IPS-18a (cell line): Measurements from ENCODE around the gene ZNF385A.

ENCODE experiments used
- H3K27ac ChIP-seq: one replicate; pipeline ENCODE4 v1.5.1; 2013; ENCODE audit warnings: low read length
- H3K27me3 ChIP-seq: one replicate; pipeline ENCODE4 v1.6.1; 2013; ENCODE audit warnings: mild to moderate bottlenecking, low read length; ENCODE audit not compliant: control insufficient read depth, insufficient read depth
- H3K36me3 ChIP-seq: one replicate; pipeline ENCODE4 v1.6.1; 2013; ENCODE audit warnings: low read depth, low read length; ENCODE audit not compliant: control insufficient read depth
- H3K4me1 ChIP-seq: one replicate; pipeline ENCODE4 v1.6.1; 2013; ENCODE audit warnings: low read depth, low read length; ENCODE audit not compliant: control insufficient read depth
- H3K4me3 ChIP-seq: one replicate; pipeline ENCODE4 v1.5.1; 2013; ENCODE audit warnings: low read length
- H3K9ac ChIP-seq: one replicate; pipeline ENCODE4 v1.6.1; 2013; ENCODE audit warnings: mild to moderate bottlenecking, low read length, moderate library complexity
- H3K9me3 ChIP-seq: one replicate; pipeline ENCODE4 v1.6.1; 2013; ENCODE audit warnings: low read depth, low read length; ENCODE audit not compliant: control insufficient read depth

ZNF385A gene

GRCh38 chr12:54423816-54424150 lies 39.2 kb upstream of the ZNF385A start:
- no peaks in the 10 kb centered on the region for H3K36me3 ChIP-seq
- no peak overlapping the region for H3K4me3 ChIP-seq
- H3K27me3 ChIP-seq: peaks cover 81% of the 10 kb centered on the region
- H3K27ac ChIP-seq: no peak overlapping the region
- H3K9me3 ChIP-seq: no peaks in the 10 kb centered on the region
- H3K9ac ChIP-seq: no peak overlapping the region
- peaks cover 33% of the 10 kb centered on the region for H3K4me1 ChIP-seq

GRCh38 chr12:54421879-54422250 lies 37.3 kb upstream of the ZNF385A start:
- Histone ChIP-seq H3K9me3 (no peaks in the 10 kb centered on the region), H3K4me1 (peaks cover 30% of the 10 kb centered on the region), H3K9ac (no peak overlapping the region), H3K4me3 (no peak overlapping the region), H3K27me3 (peaks cover 81% of the 10 kb centered on the region), H3K36me3 (no peaks in the 10 kb centered on the region), H3K27ac (no peak overlapping the region)

- Histone ChIP-seq H3K27me3 (peaks cover 81% of the 10 kb centered on the region), H3K9ac (no peak overlapping the region), H3K27ac (no peak overlapping the region)
Observed at GRCh38 chr12:54421175-54421878, 36.8 kb upstream of the ZNF385A start.

GRCh38 chr12:54420766-54421144 lies 36.2 kb upstream of the ZNF385A start:
- H3K9ac ChIP-seq: no peak overlapping the region
- H3K27me3 ChIP-seq: peaks cover 77% of the 10 kb centered on the region
- H3K36me3 ChIP-seq: no peaks in the 10 kb centered on the region
- no peak overlapping the region for H3K4me3 ChIP-seq
- H3K4me1 ChIP-seq: peaks cover 30% of the 10 kb centered on the region
- no peaks in the 10 kb centered on the region for H3K9me3 ChIP-seq
- H3K27ac ChIP-seq: no peak overlapping the region

More at GRCh38 chr12:54421175-54421878, 36.8 kb upstream of the ZNF385A start:
- Histone ChIP-seq H3K9me3 (no peaks in the 10 kb centered on the region), H3K4me1 (peaks cover 30% of the 10 kb centered on the region), H3K4me3 (no peak overlapping the region), H3K36me3 (no peaks in the 10 kb centered on the region)

GRCh38 chr12:54419088-54419887 lies 34.8 kb upstream of the ZNF385A start, which contains the start of gene ITGA5:
ITGA5 (minus strand) TSS chr12:54419266; CDS start chr12:54419198, 68 bp downstream.
- Histone ChIP-seq H3K4me3 (peak within 1 kb of the TSS; percentile 69), H3K4me1 (peaks cover 30% of the 10 kb centered on the region), H3K36me3 (no peaks in the 10 kb centered on the region), H3K9ac (peak within 1 kb of the TSS; percentile 58), H3K9me3 (no peaks in the 10 kb centered on the region), H3K27ac (no peak within 1 kb of the TSS), H3K27me3 (peaks cover 65% of the 10 kb centered on the region)

GRCh38 chr12:54418441-54419087 lies 34.0 kb upstream of the ZNF385A start:
- peak overlapping the region; percentile 69 for H3K4me3 ChIP-seq
- peak overlapping the region; percentile 58 for H3K9ac ChIP-seq
- H3K4me1 ChIP-seq: peaks cover 30% of the 10 kb centered on the region
- H3K27me3 ChIP-seq: peaks cover 62% of the 10 kb centered on the region
- H3K36me3 ChIP-seq: no peaks in the 10 kb centered on the region
- H3K27ac ChIP-seq: no peak overlapping the region
- H3K9me3 ChIP-seq: no peaks in the 10 kb centered on the region

GRCh38 chr12:54417712-54418440 lies 33.3 kb upstream of the ZNF385A start:
- H3K27ac ChIP-seq: no peak overlapping the region
- peak overlapping the region; percentile 69 for H3K4me3 ChIP-seq
- H3K9ac ChIP-seq: peak overlapping the region; percentile 58
- H3K27me3 ChIP-seq: peaks cover 56% of the 10 kb centered on the region
- no peaks in the 10 kb centered on the region for H3K9me3 ChIP-seq
- peaks cover 30% of the 10 kb centered on the region for H3K4me1 ChIP-seq
- no peaks in the 10 kb centered on the region for H3K36me3 ChIP-seq

GRCh38 chr12:54416687-54417603 lies 32.4 kb upstream of the ZNF385A start:
- no peak overlapping the region for H3K4me3 ChIP-seq
- no peaks in the 10 kb centered on the region for H3K9me3 ChIP-seq
- no peaks in the 10 kb centered on the region for H3K36me3 ChIP-seq
- no peak overlapping the region for H3K9ac ChIP-seq
- peaks cover 30% of the 10 kb centered on the region for H3K4me1 ChIP-seq
- peaks cover 48% of the 10 kb centered on the region for H3K27me3 ChIP-seq
- H3K27ac ChIP-seq: no peak overlapping the region

GRCh38 chr12:54415221-54415929 lies 30.8 kb upstream of the ZNF385A start:
- H3K9me3 ChIP-seq: no peaks in the 10 kb centered on the region
- peaks cover 16% of the 10 kb centered on the region for H3K4me1 ChIP-seq
- H3K36me3 ChIP-seq: no peaks in the 10 kb centered on the region
- no peak overlapping the region for H3K9ac ChIP-seq
- H3K4me3 ChIP-seq: no peak overlapping the region
- H3K27me3 ChIP-seq: peaks cover 36% of the 10 kb centered on the region
- no peak overlapping the region for H3K27ac ChIP-seq
